Measurements from ENCODE around the gene SMAP2.
"Not testable (repeated sequence)": the region's sequence is repeated elsewhere in the genome, so short reads cannot be mapped to it uniquely, and the experiment has no call there.

SMAP2 gene

DNA sequence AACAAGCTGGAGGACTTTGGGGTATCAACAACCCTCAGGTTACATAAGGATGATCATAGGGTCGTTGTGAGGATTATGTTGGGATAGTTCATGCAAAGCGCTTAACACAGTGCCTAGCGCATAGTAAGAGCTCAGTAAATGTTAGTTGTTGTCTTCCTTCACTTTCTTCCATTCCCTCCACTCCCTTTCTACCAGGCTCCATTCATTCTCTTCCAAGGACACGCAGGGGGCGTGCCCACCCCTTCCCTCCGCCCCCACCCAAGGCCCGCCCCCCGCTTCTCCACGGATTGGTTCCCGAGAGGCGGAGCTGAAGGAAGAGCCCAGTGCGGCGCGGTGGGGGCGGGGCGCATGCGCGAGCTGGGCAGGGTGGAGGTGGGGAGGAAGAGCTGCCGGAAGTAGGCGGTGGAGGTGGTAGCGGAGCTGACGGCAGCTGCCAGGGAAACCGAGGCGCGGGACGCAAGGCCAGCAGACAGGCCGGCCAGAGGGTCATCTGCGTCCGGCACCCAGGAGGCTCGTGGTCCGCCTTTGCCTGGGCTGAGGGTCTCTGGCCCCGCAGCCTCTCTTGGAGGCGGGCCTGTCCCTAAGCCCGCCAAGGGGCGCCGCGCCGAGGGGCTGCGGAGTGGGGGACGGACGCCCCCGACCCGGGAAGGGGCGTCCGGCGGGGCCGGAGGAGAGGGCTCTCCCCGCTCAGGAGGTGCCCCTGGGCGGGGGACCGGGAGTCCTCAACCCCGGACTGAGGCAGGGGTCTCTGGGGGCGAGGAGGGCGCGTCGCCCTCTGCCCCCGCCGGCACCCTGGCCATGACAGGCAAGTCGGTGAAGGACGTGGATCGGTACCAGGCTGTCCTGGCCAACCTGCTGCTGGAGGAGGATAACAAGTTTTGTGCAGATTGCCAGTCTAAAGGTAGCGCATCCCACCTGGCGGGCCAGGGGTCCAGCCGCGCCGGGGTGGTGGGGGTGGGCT, at the start of gene SMAP2:
SMAP2 (plus strand) TSS at position 405 of the 961 bp plus-strand sequence; CDS start at position 799, 394 bp downstream.
- peak; percentile 93 for DNase-seq (ENCODE audit: low read depth)

DNA sequence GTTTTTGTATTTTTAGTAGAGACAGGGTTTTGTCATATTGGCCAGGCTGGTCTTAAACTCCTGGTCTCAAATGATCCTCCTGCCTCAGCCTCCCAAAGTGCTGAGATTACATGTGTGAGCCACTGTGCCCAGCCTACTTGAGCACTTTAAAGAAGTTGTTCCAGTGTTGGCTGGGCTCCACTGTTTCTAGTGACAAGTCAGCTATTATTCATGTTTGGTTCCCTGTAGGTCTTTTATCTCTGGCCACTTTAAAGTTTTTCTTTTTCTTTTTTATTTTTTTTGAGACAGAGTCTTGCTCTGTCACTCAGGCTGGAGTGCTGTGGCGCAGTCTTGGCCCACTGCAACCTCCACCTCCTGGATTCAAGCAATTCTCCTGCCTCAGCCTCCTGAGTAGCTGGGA, 42.1 kb upstream of the SMAP2 start:
- not testable (repeated sequence) for DNase-seq (ENCODE audit: low read depth)

DNA sequence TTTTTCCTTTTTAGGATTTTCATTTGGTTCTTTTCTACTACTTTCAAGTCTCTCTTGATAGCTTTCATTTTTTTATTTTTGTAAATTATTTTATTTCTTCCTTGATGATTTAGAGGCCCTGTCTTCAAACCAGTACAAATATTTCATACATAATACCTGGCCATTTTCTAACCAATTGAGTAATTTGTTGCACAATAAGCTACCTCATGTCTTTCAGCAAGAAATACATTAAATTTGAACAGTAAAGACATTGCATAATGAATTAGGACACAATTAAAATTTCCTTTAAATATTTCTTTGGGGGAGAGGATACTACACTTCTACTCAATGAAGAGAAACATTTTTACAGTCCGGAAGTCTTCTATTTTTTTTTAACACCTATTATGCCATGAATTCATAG, 40.8 kb upstream of the SMAP2 start:
- no peak for DNase-seq (ENCODE audit: low read depth)

DNA sequence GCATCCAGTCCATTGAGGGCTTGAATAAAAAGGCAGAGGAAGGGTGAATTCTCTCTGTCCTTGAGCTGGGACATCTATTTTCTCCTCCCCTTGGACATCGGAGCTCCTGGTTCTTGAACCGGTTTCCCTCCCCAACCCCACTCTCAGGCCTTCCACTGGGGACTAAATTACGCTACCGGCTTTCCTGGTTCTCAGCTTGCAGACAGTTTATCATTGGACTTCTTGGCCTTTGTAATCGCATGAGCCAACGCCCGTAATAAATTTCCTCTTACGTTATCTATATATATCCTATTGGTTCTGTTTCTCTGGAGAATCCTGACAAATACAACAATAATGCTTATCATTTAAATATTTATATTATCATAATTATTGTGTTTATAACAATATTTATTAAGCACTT, 36.1 kb upstream of the SMAP2 start:
- DNase-seq (ENCODE audit: low read depth) = no peak

DNA sequence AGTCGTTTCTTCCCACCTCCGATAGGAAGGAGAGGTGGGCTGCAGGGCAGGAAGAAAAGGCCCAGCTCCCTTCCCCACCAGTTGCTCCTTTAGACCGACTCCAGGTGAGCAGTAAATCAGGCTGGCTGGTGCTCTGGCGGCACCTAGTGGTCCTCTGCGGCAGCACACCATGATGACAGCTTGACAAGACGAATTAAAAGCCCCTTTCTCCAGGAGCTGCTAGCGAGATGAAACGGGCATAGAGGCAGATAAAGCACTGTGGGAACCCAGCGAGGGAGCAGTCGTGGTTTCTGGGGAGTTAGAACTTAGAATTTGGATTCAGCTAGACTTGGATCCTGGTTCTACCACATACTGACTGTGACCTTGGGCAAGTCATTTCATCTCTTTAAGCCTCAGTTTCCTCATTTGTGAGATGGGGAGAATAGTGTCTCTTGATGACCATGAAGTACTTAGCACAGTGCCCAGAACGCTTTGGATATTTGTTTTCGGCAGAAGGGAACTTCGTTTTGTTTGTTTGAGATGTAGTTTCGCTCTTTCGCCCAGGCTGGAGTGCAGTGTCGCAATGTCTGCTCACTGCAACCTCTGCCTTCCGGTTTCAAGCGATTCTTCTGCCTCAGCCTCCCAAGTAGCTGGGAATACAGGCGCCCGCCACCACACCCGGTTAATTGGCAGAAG, 34.6 kb upstream of the SMAP2 start:
- DNase-seq (ENCODE audit: low read depth) = peak; percentile 84

DNA sequence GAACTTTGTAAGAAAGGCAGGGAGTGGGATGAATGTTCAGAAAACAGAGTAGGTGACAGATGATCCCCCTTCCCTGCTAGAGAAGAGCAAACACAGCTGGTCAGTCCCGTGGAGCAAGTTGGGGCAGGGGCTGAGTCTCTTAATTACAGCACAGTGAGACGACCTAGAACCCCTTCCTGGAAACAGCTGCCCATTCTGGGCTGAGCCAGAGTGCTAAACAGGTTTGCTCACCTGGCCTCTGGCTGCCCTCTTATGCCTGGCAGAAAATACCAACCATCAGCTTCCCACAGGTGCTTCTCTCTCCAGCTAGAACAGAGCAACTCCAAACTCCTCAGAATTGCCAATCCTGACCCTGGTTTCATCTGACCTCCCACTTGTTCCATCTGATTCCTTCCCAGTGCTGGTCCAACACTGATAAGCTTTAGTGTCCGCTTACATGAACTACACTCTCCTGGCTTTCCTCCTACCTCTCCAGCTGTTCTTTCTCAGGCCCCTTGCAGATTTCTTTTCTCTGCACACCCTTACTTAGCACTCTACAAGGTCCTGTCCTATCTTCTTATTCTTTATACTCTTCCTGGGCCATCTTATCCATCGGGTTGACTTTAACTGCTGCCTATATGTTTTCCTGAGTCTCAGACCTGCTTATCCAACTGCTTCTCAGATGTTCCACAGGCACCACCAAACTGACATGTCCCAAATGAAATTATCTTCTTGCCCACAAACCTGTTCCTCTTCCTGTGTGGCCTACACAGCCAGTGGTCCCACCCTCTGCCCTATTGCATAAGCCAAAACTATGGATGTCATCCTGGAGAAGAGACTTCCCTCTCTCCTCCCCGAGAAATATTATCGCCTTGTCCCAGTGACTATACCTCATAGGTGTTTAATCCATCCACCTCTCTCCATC, 33.9 kb upstream of the SMAP2 start:
- no peak for DNase-seq (ENCODE audit: low read depth)

DNA sequence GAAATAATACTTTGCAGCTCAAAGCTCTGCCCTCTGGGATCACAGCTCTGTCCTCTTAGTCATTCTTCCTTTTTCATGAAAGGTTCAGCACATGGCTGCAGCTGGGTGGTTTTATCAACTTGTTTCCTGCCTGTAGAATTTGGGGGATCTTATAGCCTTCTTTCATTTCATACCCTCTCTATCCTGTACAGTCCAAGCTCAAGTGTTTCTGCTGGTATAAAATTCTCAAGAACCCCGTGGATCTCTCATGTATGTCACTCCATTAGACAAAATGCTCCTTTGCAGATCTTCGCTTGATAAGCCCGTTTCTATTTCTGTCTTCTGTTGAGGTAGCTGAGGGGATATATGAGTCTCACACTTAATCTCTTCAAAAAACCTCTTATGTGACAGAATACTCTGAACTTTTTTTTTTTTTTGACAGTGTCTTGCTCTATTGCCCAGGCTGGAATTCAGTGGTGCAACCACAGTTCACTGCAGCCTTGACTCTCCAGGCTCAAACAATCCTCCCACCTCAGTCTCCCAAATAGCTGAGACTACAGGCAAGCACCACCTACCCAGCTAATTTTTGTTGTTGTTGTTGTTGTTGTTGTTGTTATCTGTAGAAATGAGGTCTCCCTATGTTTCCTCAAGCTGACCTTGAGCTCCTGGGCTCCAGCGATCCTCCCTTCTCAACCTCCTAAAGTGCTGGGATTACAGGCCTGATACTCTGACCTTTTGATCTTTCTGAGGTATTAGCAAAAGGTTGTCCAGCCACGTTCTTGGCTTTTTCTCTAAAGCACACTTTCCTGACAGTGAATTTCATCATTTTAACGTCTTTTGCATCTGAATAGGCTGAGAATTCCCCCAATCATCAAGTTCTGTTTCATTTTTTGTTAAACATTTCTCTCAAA, 31.8 kb upstream of the SMAP2 start:
- DNase-seq (ENCODE audit: low read depth) = no peak

DNA sequence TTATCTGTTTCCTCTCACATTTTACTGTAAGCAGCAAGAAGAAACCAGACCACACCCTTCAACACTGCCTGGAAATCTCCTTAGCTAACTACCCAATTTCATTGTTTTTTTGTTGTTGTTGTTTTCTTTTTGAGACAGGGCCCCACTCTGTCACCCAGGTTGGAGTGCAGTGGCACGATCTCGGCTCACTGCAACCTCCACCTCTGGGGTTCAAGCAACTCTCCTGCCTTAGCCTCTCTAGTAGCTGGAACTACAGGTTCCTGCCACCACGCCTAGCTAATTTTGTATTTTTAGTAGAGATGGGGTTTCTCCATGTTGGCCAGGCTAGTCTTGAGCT, 31.2 kb upstream of the SMAP2 start:
- DNase-seq (ENCODE audit: low read depth) = not testable (repeated sequence)

DNA sequence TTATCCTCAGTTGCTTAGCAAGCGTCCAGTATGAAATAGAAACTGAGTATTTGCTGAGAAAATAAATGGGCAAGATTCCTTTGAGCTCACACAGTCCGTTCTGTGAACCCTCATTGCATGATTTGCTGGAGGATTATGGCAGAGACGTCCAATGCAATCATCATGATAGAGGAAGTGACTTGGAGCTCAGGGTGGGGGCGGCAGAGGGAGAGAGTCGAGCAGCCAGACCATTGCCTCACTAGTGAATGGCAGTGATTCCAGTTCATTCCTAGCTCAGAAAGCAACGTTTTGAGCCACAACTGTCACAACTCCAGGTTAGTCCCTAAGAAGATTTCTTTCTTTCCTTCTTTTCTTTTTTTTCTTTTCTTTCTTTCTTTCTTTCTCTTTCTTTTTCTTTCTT, 28.9 kb upstream of the SMAP2 start:
- DNase-seq (ENCODE audit: low read depth) = peak; percentile 3

DNA sequence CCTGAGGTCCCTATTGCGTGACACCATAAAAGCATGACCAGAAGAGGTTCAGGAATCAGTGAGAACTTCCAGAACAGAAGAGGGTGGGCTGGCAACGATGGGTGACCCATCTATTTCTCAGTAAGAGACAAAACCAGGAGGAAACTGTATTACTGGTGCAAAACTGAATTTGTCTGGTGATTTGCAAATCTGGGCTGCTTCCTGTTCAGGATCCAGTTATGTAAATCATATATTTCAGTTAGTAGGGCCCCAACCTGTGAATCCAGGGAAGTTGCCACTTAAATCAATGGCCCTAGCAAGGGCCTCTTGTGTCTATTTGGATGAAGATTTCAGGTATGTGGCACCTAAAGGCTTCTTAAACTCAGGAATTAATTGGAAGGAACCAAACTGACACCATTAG, 23.1 kb upstream of the SMAP2 start:
- DNase-seq (ENCODE audit: low read depth) = no peak

DNA sequence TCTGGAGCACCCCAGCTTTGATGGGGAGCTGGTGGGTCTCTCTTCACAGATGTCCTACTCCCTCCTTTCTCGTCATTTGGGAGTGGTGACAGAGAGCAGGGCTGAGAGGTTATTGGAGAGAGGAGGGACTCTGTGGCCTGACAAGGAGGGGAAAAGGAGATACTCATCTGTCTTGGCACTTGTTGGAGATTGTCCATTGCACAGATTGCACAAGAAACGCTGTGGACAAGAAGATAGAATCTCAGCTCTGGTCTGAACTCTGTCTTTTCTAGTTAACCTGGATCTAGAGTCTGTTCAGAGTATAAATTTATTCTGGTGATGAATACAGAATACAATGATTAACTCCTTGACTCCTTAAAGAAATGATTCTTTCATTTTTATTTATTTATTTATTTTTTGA, 22.4 kb upstream of the SMAP2 start:
- DNase-seq (ENCODE audit: low read depth) = no peak

DNA sequence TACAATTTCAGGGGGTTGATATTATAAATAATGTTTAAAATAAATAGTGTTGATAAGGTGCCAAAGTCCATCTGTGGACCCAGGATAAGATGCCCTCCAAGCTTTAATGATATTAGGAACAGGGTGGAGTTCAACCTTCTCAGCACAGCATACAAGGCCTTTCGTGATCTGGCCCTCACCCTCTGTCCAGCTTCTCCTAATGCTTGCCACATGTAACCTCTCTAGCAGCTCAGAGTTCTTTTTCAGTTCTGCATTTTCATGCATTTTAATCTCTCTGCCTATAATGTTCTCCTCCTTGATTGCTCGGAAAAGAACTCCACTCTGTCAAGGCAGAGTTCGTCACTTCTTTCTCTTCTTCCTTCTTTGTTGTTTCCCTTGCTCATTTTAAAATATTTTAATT, 21.4 kb upstream of the SMAP2 start:
- no peak for DNase-seq (ENCODE audit: low read depth)

DNA sequence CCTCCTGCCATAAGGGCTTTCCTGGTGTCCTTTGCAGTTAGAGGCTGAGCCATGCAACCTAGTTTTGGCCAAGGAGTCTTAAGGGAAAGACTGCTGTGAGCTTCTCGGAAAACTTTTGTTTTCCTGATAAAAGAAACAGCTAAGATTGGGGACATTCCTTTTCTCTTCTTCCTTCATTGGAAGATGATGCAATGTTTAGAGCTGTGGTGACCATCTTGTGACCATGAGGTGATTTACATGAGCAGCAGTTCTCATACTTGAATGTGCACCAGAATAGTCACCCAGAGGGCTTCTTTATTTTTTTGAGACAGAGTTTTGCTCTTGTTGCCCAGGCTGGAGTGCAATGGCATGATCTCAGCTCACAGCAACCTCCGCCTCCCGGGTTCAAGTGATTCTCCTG, 20.4 kb upstream of the SMAP2 start:
- no peak for DNase-seq (ENCODE audit: low read depth)

DNA sequence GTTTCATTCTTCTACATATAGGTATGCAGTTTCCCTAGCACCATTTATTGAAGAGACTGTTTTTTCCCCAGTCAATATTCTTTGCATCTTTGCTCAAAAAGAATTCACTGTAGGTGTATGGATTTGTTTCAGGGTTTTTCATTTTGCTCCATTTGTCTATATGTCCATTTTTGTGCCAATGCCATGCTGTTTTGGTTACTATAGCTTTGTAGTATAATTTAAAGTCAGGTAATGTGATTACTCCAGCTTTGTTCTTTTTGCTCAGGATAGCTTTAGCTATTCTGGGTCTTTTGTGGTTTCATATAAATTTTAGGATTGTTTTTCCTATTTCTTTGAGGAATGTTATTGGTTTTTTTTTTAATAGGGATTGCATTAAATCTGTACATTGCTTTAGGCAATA, 15.9 kb upstream of the SMAP2 start:
- DNase-seq (ENCODE audit: low read depth) = no peak

DNA sequence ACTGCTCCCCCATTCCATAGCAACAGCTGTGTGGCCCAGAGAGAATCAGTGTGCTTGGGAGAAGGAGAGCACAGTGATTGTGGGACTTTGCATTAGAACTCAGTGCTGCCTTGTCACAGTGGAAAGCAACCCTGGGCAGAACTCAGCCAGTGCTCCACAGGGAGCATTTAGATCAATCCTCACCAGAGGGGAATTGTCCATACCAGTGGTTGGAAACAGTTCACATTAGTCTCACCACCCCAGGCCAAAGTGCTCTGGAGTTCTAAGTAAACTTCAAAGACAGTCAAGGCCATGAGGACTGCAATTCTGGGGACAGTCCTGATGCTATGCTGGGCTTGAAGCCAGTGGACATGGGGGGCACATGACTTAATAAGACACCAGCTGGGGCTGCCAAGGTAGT, 12.9 kb upstream of the SMAP2 start:
- DNase-seq (ENCODE audit: low read depth) = no peak

DNA sequence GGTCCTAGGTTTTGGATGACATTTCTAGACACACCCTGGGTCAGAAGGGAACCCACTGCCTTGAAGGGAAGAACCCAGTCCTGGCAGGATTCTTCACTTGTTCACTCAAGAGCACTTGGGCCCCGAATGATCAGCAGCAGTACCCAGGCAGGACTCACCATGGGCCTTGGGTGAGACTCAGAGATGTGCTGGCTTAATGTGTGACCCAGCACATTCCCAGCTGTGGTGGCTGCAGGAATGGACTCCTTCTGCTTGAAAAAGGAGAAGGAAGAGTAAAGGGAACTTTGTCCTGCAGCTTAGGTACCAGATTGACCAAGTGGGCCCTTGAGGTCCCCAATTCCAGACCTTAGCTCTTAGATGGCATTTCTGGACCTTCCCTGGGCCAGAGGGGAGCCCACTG, 12.3 kb upstream of the SMAP2 start:
- no peak for DNase-seq (ENCODE audit: low read depth)

DNA sequence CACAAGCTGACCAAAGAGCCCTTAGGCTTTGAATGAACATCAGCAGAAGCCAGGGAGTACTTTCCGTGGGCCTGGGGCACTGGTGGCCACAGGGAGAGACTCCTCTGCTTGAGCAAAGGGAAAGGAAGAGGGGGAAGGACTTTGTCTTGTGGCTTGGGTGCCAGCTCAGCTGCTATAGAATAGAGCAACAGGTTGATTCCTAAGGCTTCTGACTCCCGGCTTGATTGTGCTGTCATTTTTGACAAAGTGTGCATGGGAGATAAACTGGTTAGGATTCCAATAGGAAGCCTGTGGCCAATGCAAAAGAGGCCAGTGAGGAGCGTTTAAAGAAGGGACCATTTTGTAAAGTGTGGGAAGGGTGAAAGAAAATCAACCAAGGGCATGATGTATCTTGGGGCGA, 11.9 kb upstream of the SMAP2 start:
- DNase-seq (ENCODE audit: low read depth) = no peak

DNA sequence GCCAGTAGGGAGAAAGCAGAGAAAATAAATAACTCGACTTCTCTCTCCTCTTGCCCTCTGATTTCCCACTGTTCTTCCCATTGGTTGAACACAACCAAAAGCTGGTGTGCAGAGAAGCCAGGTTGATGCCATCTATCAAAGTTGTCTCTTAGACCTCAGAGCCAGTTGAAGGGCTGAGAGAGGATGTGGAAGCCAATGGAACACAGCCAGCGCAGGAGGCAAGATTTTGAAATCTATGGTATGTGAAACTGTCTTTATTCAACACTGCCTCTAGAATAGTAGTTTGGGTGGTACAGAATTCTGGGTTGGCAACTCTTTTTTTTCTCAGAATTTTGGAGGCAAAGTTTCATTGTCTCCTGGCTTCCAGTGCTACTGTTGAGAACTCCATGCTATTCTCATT, 11.3 kb upstream of the SMAP2 start:
- no peak for DNase-seq (ENCODE audit: low read depth)

DNA sequence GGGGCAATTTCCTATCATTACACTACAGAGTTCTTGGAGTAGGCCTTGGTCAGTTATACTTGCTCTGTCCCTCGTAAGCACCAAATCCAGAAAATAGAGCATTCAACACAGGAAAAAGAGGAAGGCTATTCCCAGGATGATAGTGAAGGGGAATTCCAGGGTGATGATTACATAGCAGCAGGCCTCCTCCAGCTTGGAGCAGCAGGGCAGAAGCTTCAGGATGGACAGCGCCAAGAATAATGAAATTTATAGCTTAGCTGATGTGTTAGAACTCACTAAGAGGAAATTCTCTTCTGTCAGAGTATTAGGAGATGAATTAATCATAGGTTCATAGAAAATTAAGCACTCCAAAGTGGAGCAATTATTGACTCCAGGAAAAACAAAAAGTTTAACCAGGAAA, 10.8 kb upstream of the SMAP2 start:
- no peak for DNase-seq (ENCODE audit: low read depth)

DNA sequence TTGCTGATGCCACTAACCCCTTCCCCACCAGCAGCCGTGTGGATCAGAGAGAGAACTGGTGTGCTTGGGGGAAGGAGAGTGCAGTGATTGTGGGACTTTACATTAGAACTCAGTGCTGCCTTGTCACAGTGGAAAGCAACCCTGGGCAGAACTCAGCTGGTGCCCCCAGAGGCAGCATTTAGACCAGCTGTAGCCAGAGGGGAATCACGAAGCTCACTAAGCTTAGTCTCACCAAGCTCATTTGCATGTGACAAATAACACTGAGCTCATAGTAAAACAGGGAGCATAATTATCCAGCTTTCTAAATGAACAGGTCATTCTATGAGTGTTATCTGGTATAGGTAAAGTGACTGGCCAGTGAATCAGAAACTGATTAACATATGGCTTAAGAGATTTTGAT, 9.8 kb upstream of the SMAP2 start:
- DNase-seq (ENCODE audit: low read depth) = no peak

DNA sequence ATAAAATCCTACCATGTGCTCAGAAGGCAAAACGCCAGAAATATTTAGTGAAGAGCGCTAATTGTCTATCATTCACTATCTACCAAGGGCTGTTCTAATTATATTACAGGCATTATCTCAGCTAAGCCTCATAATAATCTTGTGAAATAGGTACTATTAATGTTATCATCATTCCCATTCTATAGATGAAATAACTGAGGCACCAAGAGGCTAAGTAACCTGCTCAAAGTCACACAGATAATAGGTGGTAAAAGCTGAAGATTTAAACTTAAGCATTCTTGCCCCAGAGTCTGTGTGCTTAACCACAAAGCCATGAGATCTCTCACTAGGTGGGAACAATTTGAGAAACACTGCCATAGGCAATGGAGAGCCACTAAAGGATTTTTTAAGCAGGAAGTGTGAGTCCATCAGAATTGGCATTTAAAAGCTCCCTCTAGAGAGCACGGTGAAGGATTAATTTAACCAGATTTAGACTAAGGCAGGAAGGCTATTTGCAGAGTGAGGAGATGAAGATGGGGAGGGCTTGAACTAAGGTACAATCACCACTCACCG, 1.7 kb upstream of the SMAP2 start:
- no peak for DNase-seq (ENCODE audit: low read depth)

All from stimulated activated CD4-positive, alpha-beta T cell treated with anti-CD3 and anti-CD28 coated beads, Interleukin-2, amount 100 ng/mL, for 4 hours (primary cell).